ENCODE data around the gene ST6GAL2. TPM values are rescaled to one million over a fixed set of nuclear protein-coding genes. Genes with fewer than 3 reads are reported as not detected.

Gene ST6GAL2
- polyA plus RNA-seq, 1 of the 3 experiments (the other 2 are of a cell fraction) = 0.77 TPM

GRCh38 chr2:106863387-106863786, 22.6 kb downstream of the ST6GAL2 start:
- Histone ChIP-seq H3K9me3 (no peaks in the 10 kb centered on the region), H3K4me2 (no peak overlapping the region), H4K20me1 (ENCODE audit: insufficient read depth) (no peaks in the 10 kb centered on the region), H2AFZ (ENCODE audit: low read depth) (no peak overlapping the region), H3K79me2 (ENCODE audit: insufficient read depth) (no peaks in the 10 kb centered on the region), H3F3A (replicated peaks; ENCODE audit: insufficient read depth) (no peaks in the 10 kb centered on the region), H3K9me2 (no peaks in the 10 kb centered on the region), H3K4me3 (ENCODE audit: low read depth in 2 of 2, low read length in 1 of 2) (no peak overlapping the region), H3K9ac (no peak overlapping the region), H3K27me3 (ENCODE audit: insufficient read depth) (no peaks in the 10 kb centered on the region), H3K4me1 (ENCODE audit: control insufficient read depth in 1 of 2, insufficient read depth in 2 of 2, low read depth in 1 of 2, low read length in 1 of 2) (no peaks in the 10 kb centered on the region; a peak in 1 of 4 replicates), H3K27ac (ENCODE audit: low read depth in 2 of 2, low read length in 1 of 2) (no peak overlapping the region), H3K36me3 (replicated peaks in 1 of 2; ENCODE audit: control insufficient read depth in 1 of 2, insufficient read depth in 2 of 2, low read length in 1 of 2) (no peaks in the 10 kb centered on the region)
- no peak for TF ChIP-seq GABPA (IDR thresholded peaks at IDR 0.05; ENCODE audit: low read depth)
- TF ChIP-seq RCOR1 (IDR thresholded peaks at IDR 0.05; ENCODE audit: low read length) = no peak
- TF ChIP-seq TEAD4 (IDR thresholded peaks at IDR 0.05; ENCODE audit: borderline replicate concordance, insufficient read depth) = no peak
- TF ChIP-seq PBX3 (IDR thresholded peaks at IDR 0.05) = no peak
- peak; percentile 63 for TF ChIP-seq RAD21 (IDR thresholded peaks at IDR 0.05; ENCODE audit: low read length)
- peak; percentile 38 for TF ChIP-seq CTCF (IDR thresholded peaks at IDR 0.05)
- TF ChIP-seq SMC3 (IDR thresholded peaks at IDR 0.05; ENCODE audit: low read depth, low read length) = peak; percentile 25; the same call in 1 of the 2 replicates
- no peak for TF ChIP-seq TAF1 (IDR thresholded peaks at IDR 0.05; ENCODE audit: borderline replicate concordance, low read depth, low read length)
- no peak for TF ChIP-seq USF1 (IDR thresholded peaks at IDR 0.05; ENCODE audit: borderline replicate concordance, low read depth)
- TF ChIP-seq NRF1 (IDR thresholded peaks at IDR 0.05; ENCODE audit: low read depth, low read length) = no peak
- TF ChIP-seq POLR2AphosphoS5 (IDR thresholded peaks at IDR 0.05; ENCODE audit: low read depth, low read length) = no peak
- ChIA-PET CTCF (interaction anchor here (0.6 to 1.4 kb wide), 8 partner anchors 8 to 1307 kb away, joined by 3 read pairs; no protein-coding TSS in a partner anchor), POLR2A (no interaction called here)
- 42% methylated on average over 7 of the region's 8 CpGs for whole genome bisulfite sequencing (ENCODE audit: low lambda C conversion rate)
- DNase-seq = no peak

GRCh38 chr2:106859498-106859897, 26.5 kb downstream of the ST6GAL2 start:
- H3F3A ChIP-seq (replicated peaks; ENCODE audit: insufficient read depth) = no peaks in the 10 kb centered on the region
- no peak overlapping the region for H3K4me2 ChIP-seq
- H3K9ac ChIP-seq = no peak overlapping the region
- H3K4me1 ChIP-seq (ENCODE audit: control insufficient read depth in 1 of 2, insufficient read depth in 2 of 2, low read depth in 1 of 2, low read length in 1 of 2) = no peaks in the 10 kb centered on the region; a peak in 1 of 4 replicates
- 60% methylated on average over 4 of the region's 4 CpGs for WGBS (ENCODE audit: low lambda C conversion rate)
- H2AFZ ChIP-seq (ENCODE audit: low read depth) = no peak overlapping the region
- CTCF ChIA-PET = no interaction called here
- H3K9me2 ChIP-seq = no peaks in the 10 kb centered on the region
- POLR2A ChIA-PET = no interaction called here
- H3K27ac ChIP-seq (ENCODE audit: low read depth in 2 of 2, low read length in 1 of 2) = no peak overlapping the region
- no peaks in the 10 kb centered on the region for H4K20me1 ChIP-seq (ENCODE audit: insufficient read depth)
- no peaks in the 10 kb centered on the region for H3K79me2 ChIP-seq (ENCODE audit: insufficient read depth)
- no peak overlapping the region for H3K4me3 ChIP-seq (ENCODE audit: low read depth in 2 of 2, low read length in 1 of 2)
- TF ChIP-seq GATA2 (CRISPR knock-in tag; IDR thresholded peaks at IDR 0.05) (no peak), ELF1 (IDR thresholded peaks at IDR 0.05) (no peak), FOSL2 (IDR thresholded peaks at IDR 0.05; ENCODE audit: borderline replicate concordance, low read depth) (no peak), NFIC (IDR thresholded peaks at IDR 0.05; ENCODE audit: borderline replicate concordance) (no peak), CTCF (IDR thresholded peaks at IDR 0.05) (no peak), RFX5 (IDR thresholded peaks at IDR 0.05; ENCODE audit: low read length) (no peak), SMC3 (IDR thresholded peaks at IDR 0.05; ENCODE audit: low read depth, low read length) (no peak), JUND (IDR thresholded peaks at IDR 0.05) (no peak)
- H3K27me3 ChIP-seq (ENCODE audit: insufficient read depth) = no peaks in the 10 kb centered on the region
- no peaks in the 10 kb centered on the region for H3K36me3 ChIP-seq (replicated peaks in 1 of 2; ENCODE audit: control insufficient read depth in 1 of 2, insufficient read depth in 2 of 2, low read length in 1 of 2)
- no peak for DNase-seq
- no peaks in the 10 kb centered on the region for H3K9me3 ChIP-seq
